ENCODE data around the gene PLIN5.
A peak's percentile ranks its signal among the peaks of the same experiment; 100 is the strongest.

The PLIN5 gene

DNA sequence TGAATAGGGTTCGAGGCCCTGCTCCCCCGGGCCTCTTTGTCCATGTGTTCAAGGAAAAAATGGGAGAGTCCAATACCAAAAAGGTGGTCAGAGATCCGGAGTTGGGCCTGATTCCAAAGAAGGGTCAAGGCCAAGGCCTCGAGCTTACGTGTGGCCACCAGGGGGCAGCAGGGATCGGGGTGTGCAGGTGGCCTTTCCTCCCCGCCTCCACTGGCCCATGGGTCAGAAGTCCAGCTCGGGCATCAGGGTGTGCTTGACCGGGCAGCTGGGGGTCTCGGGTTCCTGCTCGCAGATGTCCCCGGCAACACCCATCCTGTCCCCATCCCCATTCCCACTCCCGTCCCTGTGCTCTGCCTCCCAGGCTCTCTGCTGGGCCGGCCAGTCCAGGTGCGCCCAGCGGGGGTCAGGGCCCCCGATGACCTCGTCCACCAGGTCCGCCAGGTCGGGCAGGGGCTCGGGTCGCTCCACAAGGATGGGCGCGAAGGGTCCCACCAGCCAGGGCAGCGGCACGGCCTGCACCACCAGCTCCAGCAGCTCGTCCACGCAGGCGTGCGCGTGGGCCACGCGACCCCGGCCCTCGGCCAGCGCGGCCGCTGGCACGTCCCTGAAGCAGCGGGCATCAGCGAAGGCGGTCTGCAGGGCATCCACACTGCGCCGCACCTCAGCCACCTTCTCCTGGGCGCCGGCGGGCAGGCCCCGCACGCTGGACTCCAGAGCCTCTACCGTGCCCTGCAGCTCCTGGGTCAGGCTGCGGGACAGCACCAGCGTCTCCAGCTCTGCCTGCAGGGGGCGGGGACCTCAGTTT lies 11.5 kb downstream of the PLIN5 start:
- DNase-seq (ENCODE audit: low spot score) (peak; percentile 38), FAIRE-seq (no peak)

DNA sequence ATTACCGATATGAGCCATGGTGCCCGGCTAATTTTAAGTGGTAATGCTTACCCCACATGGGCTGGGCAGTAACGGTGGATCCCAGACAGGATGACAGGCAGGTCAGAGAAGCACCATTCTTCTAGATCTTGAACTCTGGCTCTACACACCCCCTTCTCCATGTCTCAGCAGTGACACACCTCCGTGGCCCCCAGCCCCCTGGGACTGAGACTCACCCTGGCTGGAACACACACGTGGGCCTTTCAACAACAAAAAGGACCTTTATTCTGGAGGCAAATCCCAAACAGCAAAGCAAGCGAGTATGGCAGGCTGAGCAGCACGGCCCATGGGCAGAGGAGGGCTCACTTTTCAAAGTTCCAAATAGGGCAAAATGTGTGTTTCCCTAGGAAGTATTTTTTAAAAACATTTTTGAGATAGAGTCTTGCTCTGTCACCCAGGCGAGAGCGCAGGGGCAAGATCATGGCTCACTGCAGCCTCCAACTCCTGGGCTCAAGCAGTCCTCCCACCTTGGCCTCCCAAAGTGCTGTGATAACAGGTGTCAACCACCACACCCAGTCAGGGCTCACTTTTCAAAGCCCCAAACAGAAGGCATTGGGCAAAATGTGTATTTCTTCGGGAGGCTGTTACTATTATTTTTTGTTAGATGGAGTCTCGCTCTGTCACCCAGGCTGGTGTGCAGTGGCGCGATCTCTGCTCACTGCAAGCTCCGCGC lies 12.6 kb downstream of the PLIN5 start:
- no peak for FAIRE-seq
- DNase-seq (ENCODE audit: low spot score), result no peak

DNA sequence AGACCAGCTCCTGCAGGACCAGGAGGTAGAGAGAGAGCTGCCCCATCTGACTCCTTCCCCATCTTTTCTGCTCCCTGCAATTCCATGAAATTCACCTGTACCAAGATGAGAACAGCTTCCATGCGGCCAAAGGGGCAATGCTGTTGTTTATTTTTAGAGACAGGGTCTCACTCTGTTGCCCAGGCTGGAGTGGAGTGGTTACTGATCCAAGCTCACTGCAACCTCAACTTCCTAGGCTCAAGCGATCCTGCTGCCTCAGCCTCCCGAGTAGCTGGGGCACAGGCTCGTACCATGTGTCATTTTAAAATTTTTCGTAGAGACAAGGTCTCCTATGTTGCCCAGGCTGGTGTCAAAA lies 13.2 kb downstream of the PLIN5 start:
- DNase-seq (ENCODE audit: low spot score) (no peak), FAIRE-seq (no peak)

GRCh38 chr19:4521170-4521887 lies 13.7 kb downstream of the PLIN5 start:
- DNase-seq (ENCODE audit: low spot score), result no peak
- FAIRE-seq, result no peak

GRCh38 chr19:4519521-4520277 lies 15.3 kb downstream of the PLIN5 start:
- DNase-seq (ENCODE audit: low spot score), result no peak
- no peak for FAIRE-seq

DNA sequence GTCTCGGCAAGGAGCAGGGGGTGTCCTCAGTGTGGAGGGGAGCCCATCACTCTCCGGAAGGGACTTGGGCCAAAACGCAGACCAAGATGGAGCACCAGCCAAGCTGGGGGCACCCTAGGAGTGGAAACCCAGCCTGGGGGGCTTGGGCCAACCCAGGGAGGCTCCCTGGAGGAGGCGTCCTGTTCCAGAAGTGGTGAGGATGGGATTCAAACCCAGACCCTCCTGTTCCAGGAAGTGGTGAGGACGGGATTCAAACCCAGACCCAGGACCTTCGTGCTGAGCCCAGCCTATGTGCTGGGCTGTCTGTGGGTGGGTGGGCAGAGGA lies 15.9 kb downstream of the PLIN5 start:
- DNase-seq (ENCODE audit: low spot score), result no peak
- FAIRE-seq, result no peak

- FAIRE-seq (no peak), DNase-seq (ENCODE audit: low spot score) (no peak)
Measured at GRCh38 chr19:4518345-4519171, 16.5 kb downstream of the PLIN5 start, which contains the start of gene PLIN4. Gene PLIN4 (minus strand): TSS chr19:4518486. CDS start chr19:4518272, 214 bp downstream.

GRCh38 chr19:4517451-4518057 lies 17.5 kb downstream of the PLIN5 start:
- no peak for DNase-seq (ENCODE audit: low spot score)
- FAIRE-seq, result no peak

GRCh38 chr19:4516939-4517300 lies 18.1 kb downstream of the PLIN5 start:
- FAIRE-seq (no peak), DNase-seq (ENCODE audit: low spot score) (no peak)

DNA sequence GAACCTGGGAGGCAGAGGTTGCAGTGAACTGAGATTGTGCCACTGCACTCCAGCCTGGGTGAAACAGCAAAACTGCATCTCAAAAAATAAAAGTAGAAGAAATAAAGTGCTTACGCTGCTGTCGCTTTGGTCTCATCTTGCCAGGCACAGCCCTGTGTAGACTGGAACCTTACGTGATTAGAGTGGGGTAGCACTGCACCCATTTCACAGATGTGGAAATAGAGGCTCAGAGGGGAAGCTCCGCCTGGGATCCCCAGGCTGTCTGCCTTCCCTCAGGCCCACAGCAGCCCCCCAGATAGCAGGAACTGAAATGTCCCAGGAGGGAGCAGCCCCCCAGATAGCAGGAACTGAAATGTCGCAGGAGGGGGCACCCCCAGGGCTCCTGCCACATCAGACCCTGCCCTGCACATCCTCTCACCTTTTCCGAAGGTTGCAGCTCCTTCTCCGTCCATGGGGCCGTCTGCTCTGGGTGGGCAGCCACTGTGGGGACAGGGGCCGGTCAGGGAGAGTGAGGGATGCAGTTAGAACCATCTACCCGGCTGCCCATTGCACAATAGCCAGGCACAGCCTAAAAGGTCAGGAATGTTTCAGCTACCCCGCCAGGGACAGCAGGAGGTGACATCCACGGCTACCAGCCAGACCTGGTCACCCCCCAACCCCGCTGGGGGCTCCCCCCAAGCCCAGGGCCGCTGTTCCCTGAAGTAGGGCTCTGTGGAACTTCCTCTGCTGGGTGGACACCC lies 18.7 kb downstream of the PLIN5 start:
- DNase-seq (ENCODE audit: low spot score) (no peak), FAIRE-seq (no peak)

GRCh38 chr19:4515732-4516131 lies 19.3 kb downstream of the PLIN5 start:
- no peak for FAIRE-seq
- no peak for DNase-seq (ENCODE audit: low spot score)

- FAIRE-seq, result no peak
- no peak for DNase-seq (ENCODE audit: low spot score)
Measured at GRCh38 chr19:4513248-4513647, 21.8 kb downstream of the PLIN5 start.

- DNase-seq (ENCODE audit: low spot score) (no peak), FAIRE-seq (no peak)
Measured at GRCh38 chr19:4512070-4512469, 23.0 kb downstream of the PLIN5 start.

GRCh38 chr19:4511300-4512054 lies 23.5 kb downstream of the PLIN5 start:
- FAIRE-seq (no peak), DNase-seq (ENCODE audit: low spot score) (no peak)

GRCh38 chr19:4510435-4511255 lies 24.4 kb downstream of the PLIN5 start:
- DNase-seq (ENCODE audit: low spot score), result no peak
- FAIRE-seq, result no peak

- no peak for DNase-seq (ENCODE audit: low spot score)
Measured at GRCh38 chr19:4508698-4509097, 26.3 kb downstream of the PLIN5 start.

GRCh38 chr19:4507804-4508203 lies 27.2 kb downstream of the PLIN5 start:
- FAIRE-seq (no peak), DNase-seq (ENCODE audit: low spot score) (no peak)

More at GRCh38 chr19:4508698-4509097, 26.3 kb downstream of the PLIN5 start:
- FAIRE-seq, result no peak

DNA sequence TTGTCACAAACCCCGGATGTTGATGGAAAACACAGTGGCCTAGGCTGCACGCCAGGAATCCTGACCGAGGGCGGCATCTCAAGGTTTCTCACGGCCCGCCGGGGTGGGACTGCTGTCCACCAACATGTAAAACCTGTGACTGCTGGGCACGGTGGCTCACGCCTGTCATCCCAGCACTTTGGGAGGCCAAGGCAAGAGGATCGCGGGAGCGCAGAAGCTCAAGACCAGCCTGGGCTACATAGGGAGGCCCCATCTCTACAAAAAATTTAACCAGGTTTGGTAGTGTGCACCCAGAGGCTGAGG lies 27.9 kb downstream of the PLIN5 start:
- FAIRE-seq (no peak), DNase-seq (ENCODE audit: low spot score) (no peak)

All from urothelium cell line (cell line).